ENCODE results near the gene STK17A. TPM values are rescaled to one million over a fixed set of nuclear protein-coding genes. Genes with fewer than 3 reads are reported as not detected.

The STK17A gene
- polyA plus RNA-seq, 1 of the 3 experiments (the other 2 are of a cell fraction) = 47.8 TPM

DNA sequence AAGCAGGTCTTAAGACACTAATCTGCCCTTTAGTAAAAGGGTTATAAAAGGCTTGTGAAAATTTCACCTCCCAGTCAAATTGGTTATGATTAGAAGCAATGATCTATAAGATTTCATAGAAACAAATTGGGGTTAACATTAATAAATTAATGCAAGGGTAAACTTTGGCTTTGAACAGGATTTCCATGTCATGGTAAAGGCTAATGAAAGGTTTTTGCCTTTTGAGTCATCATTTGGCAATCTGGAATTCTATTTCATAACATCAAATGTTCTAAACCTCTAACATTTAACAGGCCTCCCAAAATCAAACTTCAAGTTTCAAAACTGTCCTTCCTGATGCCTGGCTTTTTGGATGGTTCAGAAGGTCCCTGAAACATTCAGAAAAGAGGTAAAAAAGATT lies 84.0 kb downstream of the STK17A start:
- Histone ChIP-seq H3F3A (replicated peaks; ENCODE audit: insufficient read depth) (peaks cover 34% of the 10 kb centered on the region), H3K4me1 (ENCODE audit: control insufficient read depth in 1 of 2, insufficient read depth in 2 of 2, low read depth in 1 of 2, low read length in 1 of 2) (peaks cover 6 to 8% of the 10 kb centered on the region in 2 experiments; a peak in 3 of 4 replicates), H3K27me3 (ENCODE audit: insufficient read depth) (no peaks in the 10 kb centered on the region), H3K36me3 (replicated peaks in 1 of 2; ENCODE audit: control insufficient read depth in 1 of 2, insufficient read depth in 2 of 2, low read length in 1 of 2) (peaks cover 3 to 45% of the 10 kb centered on the region in 2 experiments), H3K4me2 (no peak overlapping the region; the same call in 1 of the 2 replicates), H3K79me2 (ENCODE audit: insufficient read depth) (peaks cover 100% of the 10 kb centered on the region), H3K9me2 (no peaks in the 10 kb centered on the region), H4K20me1 (ENCODE audit: insufficient read depth) (no peaks in the 10 kb centered on the region), H3K4me3 (ENCODE audit: low read depth in 2 of 2, low read length in 1 of 2) (no peak overlapping the region), H3K27ac (ENCODE audit: low read depth in 2 of 2, low read length in 1 of 2) (peak overlapping the region; percentile 67 to 86; a peak in 2 of 4 replicates), H3K9me3 (peaks cover 2% of the 10 kb centered on the region; the same call in 1 of the 2 replicates), H2AFZ (ENCODE audit: low read depth) (no peak overlapping the region), H3K9ac (no peak overlapping the region)
- DNase-seq = no peak
- POLR2A ChIA-PET = no interaction called here
- CTCF ChIA-PET = interaction anchor here (1.6 to 3.7 kb wide), 2 partner anchors 84 kb away, joined by 3 to 20 read pairs; partner anchors contain the start of gene STK17A
- TF ChIP-seq TAF1 (IDR thresholded peaks at IDR 0.05; ENCODE audit: borderline replicate concordance, low read depth, low read length) (no peak), JUND (IDR thresholded peaks at IDR 0.05) (peak; percentile 26), GABPA (IDR thresholded peaks at IDR 0.05; ENCODE audit: low read depth) (no peak), TCF12 (IDR thresholded peaks at IDR 0.05) (peak; percentile 84), FOXM1 (IDR thresholded peaks at IDR 0.05; ENCODE audit: low read depth) (0 out of 2 replicates have a peak, but pooled peaks have one; percentile 55), FOSL2 (IDR thresholded peaks at IDR 0.05; ENCODE audit: borderline replicate concordance, low read depth) (peak; percentile 47; the same call in 1 of the 2 replicates), RFX5 (IDR thresholded peaks at IDR 0.05; ENCODE audit: low read length) (no peak), SMC3 (IDR thresholded peaks at IDR 0.05; ENCODE audit: low read depth, low read length) (no peak), EP300 (IDR thresholded peaks at IDR 0.05; ENCODE audit: borderline replicate concordance in 1 of 2, low read depth in 1 of 2, low read length in 1 of 2) (peak; percentile 63 to 72), SIN3A (IDR thresholded peaks at IDR 0.05; ENCODE audit: borderline replicate concordance, low read depth, low read length) (no peak), TEAD4 (IDR thresholded peaks at IDR 0.05; ENCODE audit: borderline replicate concordance, insufficient read depth) (peak; percentile 42; the same call in 1 of the 2 replicates), POLR2AphosphoS5 (IDR thresholded peaks at IDR 0.05; ENCODE audit: low read depth, low read length) (peak; percentile 30; the same call in 1 of the 2 replicates), MXI1 (IDR thresholded peaks at IDR 0.05; ENCODE audit: low read depth, low read length) (no peak), NFIC (IDR thresholded peaks at IDR 0.05; ENCODE audit: borderline replicate concordance) (peak; percentile 54; the same call in 1 of the 2 replicates)
- TF ChIP-seq, protein P1, sequence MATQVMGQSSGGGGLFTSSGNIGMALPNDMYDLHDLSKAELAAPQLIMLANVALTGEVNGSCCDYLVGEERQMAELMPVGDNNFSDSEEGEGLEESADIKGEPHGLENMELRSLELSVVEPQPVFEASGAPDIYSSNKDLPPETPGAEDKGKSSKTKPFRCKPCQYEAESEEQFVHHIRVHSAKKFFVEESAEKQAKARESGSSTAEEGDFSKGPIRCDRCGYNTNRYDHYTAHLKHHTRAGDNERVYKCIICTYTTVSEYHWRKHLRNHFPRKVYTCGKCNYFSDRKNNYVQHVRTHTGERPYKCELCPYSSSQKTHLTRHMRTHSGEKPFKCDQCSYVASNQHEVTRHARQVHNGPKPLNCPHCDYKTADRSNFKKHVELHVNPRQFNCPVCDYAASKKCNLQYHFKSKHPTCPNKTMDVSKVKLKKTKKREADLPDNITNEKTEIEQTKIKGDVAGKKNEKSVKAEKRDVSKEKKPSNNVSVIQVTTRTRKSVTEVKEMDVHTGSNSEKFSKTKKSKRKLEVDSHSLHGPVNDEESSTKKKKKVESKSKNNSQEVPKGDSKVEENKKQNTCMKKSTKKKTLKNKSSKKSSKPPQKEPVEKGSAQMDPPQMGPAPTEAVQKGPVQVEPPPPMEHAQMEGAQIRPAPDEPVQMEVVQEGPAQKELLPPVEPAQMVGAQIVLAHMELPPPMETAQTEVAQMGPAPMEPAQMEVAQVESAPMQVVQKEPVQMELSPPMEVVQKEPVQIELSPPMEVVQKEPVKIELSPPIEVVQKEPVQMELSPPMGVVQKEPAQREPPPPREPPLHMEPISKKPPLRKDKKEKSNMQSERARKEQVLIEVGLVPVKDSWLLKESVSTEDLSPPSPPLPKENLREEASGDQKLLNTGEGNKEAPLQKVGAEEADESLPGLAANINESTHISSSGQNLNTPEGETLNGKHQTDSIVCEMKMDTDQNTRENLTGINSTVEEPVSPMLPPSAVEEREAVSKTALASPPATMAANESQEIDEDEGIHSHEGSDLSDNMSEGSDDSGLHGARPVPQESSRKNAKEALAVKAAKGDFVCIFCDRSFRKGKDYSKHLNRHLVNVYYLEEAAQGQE (IDR thresholded peaks at IDR 0.05; ENCODE audit: low read depth, low read length) = no peak
- TF ChIP-seq, protein P2, sequence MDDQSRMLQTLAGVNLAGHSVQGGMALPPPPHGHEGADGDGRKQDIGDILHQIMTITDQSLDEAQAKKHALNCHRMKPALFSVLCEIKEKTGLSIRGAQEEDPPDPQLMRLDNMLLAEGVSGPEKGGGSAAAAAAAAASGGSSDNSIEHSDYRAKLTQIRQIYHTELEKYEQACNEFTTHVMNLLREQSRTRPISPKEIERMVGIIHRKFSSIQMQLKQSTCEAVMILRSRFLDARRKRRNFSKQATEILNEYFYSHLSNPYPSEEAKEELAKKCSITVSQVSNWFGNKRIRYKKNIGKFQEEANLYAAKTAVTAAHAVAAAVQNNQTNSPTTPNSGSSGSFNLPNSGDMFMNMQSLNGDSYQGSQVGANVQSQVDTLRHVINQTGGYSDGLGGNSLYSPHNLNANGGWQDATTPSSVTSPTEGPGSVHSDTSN (IDR thresholded peaks at IDR 0.05) = peak; percentile 67
- TF ChIP-seq, protein P3, sequence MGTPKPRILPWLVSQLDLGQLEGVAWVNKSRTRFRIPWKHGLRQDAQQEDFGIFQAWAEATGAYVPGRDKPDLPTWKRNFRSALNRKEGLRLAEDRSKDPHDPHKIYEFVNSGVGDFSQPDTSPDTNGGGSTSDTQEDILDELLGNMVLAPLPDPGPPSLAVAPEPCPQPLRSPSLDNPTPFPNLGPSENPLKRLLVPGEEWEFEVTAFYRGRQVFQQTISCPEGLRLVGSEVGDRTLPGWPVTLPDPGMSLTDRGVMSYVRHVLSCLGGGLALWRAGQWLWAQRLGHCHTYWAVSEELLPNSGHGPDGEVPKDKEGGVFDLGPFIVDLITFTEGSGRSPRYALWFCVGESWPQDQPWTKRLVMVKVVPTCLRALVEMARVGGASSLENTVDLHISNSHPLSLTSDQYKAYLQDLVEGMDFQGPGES (IDR thresholded peaks at IDR 0.05; ENCODE audit: low read depth, low read length) = no peak
